NCI-H1694 (cell line): ENCODE results near the gene TBXAS1.
A peak's percentile ranks its signal among the peaks of the same experiment; 100 is the strongest.

Source experiments
- DNase-seq: peaks from one replicate; lab custom pipeline; 2025; lab: John Stamatoyannopoulos, UW

The TBXAS1 gene

DNA sequence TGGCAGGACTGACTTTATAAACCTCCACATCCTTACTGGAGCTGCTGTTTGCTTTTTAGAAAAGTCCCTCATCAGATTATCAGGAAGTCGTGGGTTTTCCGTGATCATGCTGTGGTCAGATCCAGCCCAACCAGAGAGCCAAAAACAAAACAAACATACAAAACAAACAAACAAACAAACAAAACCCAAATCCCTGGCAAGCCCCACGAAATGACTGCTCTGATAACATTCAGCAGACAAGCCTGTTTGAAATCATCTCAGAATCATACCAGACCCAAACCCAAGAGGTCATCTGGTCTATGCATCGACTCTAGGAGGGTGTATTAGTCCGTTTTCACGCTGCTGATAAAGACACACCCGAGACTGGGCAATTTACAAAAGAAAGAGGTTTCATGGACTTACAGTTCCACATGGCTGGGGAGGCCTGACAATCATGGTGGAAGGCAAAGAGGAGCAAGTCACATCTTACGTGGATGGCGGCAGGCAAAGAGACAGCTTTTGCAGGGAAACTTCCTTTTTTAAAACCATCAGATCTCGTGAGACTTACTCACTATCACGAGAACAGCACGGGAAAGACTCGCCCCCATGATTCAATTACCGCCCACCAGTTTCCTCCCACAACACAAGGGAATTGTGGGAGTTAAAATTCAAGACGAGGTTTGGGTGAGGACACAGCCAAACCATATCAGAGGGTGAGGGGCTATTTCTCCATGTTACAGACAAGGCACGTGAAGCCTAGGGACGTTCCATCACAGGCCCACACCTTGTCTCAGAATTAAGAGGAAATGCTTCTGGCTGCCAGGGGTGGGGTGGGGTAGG, 148.0 kb downstream of the TBXAS1 start:
- no peak for DNase-seq

DNA sequence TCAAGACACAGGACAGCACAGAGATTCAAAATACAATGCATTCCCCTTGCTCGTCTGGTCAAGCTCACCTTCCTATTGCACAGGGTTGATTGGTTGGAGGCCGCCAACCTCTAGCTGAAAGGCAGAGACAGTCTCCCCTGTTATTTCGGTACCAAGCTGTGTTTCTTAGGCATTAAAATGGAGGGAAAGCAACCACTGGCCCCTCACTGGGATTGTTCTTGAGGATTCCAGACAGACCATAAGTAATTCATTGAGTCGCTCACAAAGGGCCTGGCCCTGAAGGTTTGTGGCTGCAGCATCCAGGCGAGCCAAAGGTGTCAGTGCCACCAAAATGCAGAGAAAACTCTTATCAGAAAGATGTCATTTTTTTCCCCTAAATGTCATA, 152.4 kb downstream of the TBXAS1 start:
- DNase-seq: no peak

DNA sequence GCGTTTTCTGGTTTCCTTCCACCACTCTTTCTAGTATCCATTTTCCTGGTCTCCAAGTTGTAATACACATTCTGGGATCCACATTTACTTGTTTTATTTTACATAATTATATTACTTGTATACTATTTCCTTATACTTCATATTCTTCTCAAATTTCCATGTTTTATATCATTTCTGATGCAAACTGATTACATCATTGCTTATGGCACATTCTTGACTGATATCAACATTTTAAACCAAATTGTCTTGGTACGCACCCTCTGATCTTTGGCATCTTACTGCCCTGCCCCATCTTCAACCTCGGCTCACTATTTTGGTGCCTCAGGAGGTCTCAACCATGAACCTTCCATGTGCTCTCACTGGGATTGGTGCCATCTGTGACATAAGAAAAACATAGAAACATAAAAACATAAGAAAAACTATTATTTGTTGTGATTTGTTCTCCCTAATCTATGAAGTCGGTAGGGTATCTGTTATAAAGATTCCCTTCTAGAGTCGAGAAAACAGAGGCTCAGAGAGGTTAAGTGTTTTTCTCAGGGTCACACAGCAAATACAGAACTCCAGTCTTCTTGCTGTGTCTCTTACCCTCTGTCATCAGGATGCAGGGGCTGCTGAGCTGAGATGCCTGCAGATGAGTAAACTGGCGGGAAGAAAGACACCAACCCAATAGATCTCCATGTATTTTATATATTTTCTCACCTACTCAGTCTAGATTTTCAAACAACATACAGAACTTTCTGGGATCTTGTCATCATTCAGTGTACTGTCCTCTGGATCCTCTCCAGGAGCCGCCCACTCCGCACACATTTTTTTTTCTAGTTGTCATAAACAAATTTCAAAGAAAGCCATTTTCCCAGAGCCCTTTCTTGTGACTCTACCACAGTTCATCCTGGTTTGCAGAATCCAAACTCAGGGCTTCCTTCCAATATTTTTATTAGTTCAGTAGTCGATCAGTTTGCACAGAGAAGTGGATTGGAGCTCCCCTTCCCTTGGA, 154.2 kb downstream of the TBXAS1 start:
- DNase-seq: no peak

DNA sequence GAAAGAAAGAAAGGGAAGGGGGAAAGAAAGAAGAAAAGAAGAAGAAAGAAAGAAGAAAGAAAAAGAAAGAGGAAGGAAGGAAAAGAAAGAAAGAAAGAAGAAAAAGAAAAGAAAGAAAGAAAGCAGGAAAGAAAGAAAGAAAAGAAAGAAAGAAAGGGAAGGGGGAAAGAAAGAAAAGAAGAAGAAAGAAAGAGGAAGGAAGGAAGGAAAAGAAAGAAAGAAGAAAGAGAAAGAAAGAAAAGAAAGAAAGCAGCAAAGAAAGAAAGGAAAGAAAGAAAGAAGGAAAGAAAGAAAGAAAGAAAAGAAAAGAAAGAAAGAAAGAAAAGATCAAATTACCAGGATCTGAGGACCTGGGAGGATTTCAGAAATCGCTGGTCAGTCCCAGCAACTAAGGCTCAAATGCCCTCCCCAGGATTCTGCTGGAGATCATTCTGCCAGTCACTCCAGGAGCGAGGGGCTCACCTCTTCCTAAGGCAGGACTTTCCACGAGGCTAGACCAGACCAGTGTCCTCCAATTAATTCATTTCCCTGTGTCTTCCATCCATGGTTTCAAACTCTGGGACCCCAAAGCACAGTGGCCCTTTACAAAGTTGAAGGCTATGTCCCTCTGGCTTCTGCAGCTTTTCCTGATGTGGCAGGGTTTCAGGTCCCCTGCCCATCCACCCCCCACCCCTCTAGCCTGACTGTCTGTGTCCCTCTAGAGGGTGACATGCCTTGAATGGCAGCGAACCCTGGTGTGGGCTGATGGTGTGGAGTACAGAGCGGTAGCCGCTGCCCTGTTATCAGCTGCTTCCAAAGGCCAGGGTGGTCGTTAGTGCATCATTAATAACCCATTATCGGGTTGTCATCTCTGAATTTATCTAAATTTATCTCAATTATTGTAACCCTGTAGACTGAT, 155.8 kb downstream of the TBXAS1 start:
- DNase-seq: no peak

DNA sequence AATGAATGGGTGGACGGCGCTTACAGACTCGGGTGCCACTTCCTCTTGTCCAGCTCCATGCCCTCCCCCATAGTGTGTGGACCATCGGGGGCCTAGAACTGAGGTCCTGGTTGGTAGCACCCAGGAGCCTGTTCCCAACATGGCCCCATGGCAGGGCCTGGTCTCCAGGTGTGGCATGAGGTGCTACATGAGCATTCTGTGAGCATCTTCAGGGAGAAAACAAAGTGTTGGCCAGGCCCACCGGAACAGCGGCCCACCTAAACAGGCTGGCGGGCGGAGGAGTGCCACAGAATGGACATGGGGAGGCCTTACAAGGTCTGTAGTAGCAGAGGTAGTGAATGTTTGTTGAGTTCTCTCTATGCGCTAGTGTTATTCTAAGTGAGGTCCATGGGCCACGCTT, 156.7 kb downstream of the TBXAS1 start:
- DNase-seq: no peak

DNA sequence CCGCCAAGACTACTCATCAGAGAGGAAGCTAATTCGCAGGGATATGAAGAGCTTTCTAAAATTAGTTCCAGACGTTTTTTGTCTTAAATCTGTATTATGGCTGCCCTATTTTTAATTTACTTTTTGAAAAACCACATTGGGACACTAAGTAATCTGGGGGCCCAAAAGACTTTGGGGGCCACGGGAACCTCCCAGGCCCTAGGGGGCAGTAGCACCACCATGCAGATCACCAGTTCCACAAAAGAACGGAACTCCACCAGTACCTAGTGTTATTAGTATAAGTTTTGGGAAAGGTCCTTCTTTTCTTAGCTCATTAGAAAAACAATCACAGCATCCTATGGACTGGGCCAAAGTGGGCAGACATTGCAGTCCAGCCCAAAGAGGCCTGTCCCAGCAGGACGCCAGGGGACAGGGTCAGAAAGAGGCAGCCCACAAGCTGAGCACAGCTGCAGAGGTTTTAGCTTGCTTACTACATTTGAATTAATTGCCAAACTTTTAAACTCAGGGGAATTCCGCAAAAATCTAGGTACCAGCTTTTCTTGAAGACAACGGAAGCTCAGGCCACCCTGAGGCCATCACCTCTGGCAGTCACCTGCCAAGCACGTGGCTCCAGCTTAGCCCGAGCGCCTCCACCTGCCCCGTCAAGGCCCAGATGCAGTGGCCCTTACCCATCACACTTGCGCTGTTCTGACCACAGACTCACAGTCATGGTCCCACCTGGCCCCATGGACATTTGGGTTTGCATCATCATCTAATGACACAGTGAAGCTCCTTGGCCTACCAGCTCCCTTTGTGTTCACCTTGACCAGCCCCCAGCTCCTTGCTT, 158.8 kb downstream of the TBXAS1 start:
- DNase-seq: no peak

DNA sequence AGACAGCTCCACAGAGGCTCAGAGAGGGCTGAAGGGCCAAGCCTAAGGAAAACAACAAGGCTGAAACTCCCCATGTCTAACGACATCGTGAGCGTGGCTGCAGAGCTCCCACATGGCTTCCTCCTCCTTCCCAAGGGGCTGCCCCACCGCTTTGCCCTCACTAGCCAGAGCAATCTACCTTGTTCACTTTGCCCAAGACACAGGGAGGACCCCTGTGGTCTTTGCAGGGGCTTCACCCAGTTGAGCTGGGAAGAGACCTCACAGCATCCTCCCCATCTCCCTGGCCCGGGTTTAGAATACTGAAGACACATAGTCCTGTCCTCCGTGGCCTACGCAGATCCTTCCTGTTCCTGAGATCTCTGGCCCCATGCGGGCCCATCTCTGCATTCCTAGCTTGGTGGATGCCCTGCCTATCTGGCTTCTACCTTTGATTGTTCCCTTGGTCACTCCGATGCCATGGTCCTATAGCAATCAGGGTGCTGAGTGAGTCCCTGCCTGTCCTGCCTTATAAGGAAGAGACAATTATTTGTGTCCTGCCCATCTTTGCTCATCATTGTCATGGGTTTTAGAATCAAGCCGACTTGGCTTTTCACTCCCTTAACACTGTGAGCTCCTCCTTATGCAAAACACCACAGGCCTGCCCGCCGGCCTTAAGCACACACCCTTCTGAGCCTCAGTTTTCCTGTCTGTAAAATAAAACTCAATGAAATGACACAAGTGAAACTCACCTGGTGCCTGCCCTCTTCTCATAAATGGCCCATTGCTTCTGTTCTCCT, 160.5 kb downstream of the TBXAS1 start:
- DNase-seq: no peak

DNA sequence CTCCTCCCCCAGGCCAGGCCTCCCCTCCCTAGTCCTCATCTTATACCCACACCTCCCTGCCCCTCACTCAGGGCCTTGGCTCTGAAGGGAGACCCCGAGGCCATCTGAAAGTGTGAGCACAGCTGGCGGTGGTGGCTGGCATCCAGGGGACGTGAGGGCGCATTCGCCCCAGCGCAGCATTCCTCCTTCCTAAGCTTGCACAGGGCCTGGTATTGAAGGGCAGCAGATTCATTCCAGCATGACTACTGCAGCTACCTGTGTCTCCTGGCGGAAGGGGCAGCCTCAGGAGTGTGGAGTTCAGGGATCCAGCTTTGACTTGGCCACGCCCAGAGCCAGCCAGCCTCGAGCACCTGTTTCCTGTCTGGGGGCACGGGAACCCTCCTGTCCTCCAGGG, 161.1 kb downstream of the TBXAS1 start:
- DNase-seq: no peak

DNA sequence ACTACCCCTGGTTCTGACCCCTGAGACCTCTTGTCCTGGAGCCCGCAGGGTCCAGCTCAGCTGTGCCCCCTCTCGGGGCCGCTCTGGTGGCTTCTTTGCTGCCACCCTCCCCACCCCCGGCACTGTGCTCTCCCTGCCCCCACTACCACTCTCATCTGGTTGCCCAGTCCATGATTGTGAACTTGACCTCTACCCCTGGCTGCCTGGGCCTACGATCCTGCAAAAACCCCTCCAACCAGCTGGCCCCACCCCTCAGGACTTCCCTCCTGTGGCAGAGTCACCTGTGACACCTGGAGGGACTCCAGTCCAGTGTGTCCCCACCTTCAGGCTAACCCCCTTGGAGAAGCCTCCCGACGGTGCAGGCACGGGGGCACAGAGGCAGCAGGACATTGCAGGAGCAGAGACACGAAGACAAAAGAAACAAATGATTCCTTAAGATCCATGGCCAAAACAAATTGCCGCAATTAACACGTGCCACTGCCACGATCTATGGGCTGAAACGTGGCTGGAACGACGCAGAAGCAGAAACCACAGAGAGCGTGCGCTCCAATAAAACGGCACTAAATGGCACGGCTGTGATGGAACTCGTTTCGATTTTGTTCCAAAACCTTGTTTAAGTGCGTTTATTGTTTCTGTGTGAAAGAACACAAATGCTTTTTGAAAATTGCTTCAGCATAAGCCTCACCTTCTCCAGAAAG, 161.7 kb downstream of the TBXAS1 start:
- no peak for DNase-seq

DNA sequence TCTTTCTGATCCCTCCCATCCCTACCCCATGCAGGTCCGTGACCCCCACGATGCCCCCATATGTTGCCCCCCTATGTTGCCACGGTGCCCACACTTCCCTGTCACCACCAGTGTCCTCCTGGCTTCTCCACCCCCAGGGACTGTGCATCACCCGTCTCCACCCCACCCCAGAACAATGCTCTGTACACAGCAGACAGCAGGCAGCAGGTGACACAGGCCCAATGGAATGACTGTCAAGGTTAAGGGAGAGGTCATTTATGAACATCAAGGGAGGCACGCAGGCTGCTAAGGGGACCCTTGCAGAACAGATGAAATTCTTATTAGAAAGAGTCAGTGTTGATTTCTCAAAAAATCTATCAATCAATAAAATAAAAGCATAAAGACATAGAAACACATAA, 162.2 kb downstream of the TBXAS1 start:
- no peak for DNase-seq

DNA sequence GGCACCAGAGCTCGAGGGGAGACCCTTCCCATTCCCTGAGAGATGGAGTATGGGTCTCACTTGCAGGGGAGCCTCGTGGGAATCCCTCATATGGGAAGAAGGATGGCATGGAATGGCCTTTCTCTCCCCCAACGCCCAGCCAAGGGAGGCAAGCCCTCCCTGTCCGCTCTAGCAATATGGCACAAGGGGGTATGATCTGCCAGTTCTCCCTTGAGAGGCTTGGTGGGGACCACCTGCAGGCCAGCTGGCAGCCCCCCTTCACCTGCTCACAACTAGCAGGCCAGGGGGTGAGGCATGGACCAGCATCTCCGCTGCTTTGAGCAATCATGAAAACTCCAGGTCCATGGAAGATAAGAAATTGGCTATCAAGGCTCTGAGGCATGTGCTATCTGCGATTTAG, 162.8 kb downstream of the TBXAS1 start:
- DNase-seq: no peak

DNA sequence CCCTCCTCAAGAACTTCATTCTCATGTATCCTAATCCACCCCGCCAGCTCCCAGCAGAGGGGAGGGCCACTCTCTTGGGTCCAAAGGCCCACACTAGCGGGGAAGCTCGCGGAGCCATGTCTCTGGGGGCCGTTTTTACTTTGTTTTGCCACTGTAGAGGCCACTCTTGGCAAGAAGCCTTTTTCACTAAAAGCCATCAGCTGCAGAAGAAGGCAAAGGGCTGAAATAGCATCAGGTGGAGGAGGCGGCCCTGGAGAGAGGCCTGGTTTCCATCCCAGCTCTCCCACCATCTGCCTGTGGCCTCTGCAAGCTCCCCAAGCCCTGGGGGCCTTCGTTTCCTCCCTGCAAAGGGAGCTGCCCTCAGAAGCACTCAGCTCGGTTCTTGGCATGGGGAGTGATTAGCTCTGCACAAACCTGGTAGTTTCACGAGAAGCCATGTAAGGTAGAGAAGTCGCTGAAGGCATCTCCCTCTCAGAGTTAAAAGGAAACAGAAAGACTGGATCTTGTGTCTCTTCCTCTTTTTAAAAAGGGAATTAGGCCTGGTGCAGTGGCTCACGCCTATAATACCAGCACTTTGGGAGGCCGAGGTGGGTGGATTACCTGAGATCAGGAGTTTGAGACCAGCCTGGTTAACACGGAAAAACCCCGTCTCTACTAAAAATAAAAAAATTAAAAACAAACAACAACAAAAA, 163.4 kb downstream of the TBXAS1 start:
- no peak for DNase-seq

DNA sequence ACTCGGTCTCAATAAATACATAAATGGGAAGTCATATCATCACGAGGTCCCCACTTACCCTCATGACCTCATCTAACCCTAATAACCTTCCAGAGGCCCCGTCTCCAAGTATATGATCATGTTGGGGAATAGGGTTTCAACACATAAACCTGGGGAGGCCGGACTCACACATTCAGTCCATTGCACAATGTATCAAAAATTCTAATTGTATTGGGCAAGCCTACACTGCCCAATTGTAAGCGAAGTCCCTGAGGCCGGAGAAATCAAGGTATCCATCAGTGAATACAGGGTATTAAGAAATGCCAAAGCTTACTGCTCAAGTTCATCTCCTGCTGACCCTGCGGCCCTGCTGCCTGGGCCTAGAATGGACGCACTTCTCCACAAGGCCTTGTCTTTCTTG, 164.1 kb downstream of the TBXAS1 start:
- DNase-seq: no peak

DNA sequence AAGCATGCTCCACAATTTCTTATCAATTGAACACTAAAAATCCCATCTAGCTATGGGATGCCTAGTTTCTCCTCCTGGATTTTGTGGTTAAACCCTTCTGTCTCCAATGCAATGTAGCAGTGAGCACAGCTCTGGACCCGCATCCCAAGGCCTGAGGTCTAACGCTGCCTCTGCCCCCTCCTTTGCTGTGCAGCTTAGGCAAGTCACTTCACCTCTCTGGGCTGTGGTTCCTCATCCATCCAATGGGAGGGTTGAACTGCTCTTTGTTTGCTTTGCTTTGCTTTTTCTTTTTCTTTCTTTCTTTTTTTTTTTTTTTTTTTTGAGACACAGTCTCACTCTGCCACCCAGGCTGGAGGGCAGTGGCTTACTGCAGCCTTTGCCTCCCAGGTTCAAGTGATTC, 164.5 kb downstream of the TBXAS1 start:
- no peak for DNase-seq

DNA sequence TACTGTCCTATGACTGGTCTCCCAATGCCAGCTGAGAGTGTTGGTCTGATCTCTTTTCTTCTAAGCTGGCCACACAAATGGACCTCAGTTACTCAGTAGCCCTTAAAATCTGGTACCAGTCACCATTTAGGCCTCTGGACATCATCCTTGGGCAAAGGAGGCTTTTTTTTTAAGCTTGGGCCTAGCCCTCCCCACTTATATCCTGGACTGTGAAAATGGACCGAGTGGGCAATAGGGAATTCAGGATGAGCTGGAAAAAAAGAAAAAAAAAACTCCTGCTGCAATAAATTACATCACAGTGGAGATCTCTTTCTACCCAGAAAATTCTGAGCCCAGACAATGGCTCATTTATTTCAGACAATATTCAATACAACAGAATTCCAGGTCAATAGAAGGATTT, 165.3 kb downstream of the TBXAS1 start:
- DNase-seq: no peak

DNA sequence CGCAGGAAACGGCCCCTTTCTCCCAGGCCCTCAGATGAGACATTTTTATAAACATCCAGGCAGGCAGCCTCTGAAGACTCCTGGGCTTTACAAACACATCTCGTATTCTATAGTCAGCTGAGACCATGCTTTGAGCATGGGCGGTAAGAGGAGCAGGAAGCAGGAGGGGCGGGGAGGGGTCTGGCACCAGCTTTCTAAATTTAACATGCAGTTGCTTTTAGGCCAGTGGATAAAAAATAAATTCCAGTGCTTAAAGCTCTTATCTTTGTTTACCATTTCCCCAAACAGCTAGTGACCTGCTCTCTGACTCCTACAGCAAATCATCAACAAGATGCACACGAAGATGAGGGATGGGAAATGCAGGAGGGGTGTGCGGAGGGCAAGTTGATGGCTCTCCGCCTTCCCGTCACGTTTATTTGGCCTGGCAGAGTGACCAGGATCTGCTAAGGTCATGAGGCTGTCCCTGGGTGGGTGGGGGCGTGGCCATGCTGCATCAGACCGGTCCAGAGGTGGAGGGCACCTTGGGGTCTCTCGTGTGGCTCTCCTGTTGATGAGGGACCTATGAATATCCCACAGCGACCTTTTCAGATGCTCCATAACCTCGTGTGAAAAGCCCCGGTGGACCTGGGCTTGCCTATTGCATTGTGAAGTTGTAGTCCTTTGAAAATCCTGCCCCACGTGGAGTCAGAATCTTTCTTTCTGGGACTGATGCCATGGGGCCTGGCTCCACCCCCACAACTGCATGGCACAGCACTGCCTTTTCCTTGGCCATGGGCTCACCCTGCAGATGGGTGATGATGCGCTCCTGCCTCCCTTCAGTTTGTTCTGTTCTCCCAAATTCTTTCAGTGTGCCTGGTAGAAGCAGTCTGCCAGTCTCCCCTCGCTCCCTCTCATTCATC, 166.2 kb downstream of the TBXAS1 start:
- DNase-seq: peak; percentile 31

DNA sequence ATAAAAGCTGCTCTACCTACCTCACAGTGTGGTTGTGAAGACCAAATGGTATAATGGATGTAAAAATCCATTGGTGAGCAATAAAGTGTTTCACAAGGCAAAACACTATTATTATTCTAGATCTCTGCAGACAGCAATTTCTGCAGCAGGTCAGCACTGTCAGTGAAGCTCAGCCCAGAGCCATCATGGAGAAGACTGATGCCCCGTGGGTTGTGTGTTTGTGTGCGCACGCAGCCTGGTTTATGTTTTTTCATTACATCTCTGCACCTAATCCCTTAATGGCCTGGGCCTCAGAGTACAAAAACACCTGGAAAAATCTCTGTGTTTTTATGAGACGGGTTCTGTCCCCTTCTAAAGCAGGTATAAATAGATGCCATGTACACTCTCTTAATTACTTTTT, 169.5 kb downstream of the TBXAS1 start:
- no peak for DNase-seq

DNA sequence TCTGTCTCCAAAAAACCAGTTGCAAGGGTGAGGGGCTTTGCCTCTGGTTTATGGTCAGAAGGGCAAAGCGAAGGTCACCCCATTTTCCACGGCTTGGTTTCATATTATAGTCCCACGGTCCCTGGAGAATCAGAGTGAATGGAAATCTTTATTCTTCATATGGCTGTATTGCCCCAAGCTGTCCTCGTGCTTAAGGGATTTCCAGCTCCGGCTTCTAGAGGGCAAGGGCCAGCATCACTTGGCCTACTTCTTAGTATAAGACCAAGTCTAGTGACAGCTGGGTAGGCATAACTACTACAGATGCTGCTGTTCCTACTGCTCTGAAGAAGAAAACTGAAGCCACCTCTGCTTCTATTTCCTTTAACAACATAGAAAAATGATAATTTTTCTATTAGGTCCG, 170.5 kb downstream of the TBXAS1 start:
- no peak for DNase-seq
